Calu3 (cell line): Measurements from ENCODE around the gene DLX2. TPM values are rescaled to one million over a fixed set of nuclear protein-coding genes. Genes with fewer than 3 reads are reported as not detected.

Experiments used
- BruUV-seq: library from RNA; stranded (reverse); fragments of 400-500 nt; replicated peaks from 2 replicates; lab custom pipeline; 2021; lab: Mats Ljungman, UMichigan
- CTCF ChIA-PET: fragments of 300-600 bp; sonication (Branson Sonifier 250); formaldehyde crosslinking; loops from one replicate; lab custom pipeline; 2022; ENCODE audit warnings: antibody characterized with exemption; lab: Charles Lee
- DNase-seq: peaks from one replicate; pipeline ENCODE4 v3.0.0; 2022
- H3K27ac Mint-ChIP-seq: one replicate; pipeline ENCODE4 v1.8.0; 2022; ENCODE audit warnings: mixed read lengths; ENCODE audit not compliant: unreplicated experiment
- H3K27me3 Mint-ChIP-seq: one replicate; pipeline ENCODE4 v1.8.0; 2022; ENCODE audit warnings: mixed read lengths; ENCODE audit not compliant: unreplicated experiment
- H3K36me3 Mint-ChIP-seq: one replicate; pipeline ENCODE4 v1.8.0; 2022; ENCODE audit warnings: mild to moderate bottlenecking, moderate library complexity, mixed read lengths; ENCODE audit not compliant: insufficient read depth, unreplicated experiment
- H3K4me1 Mint-ChIP-seq: one replicate; pipeline ENCODE4 v1.8.0; 2022; ENCODE audit warnings: mild to moderate bottlenecking, low read depth, mixed read lengths; ENCODE audit not compliant: unreplicated experiment
- H3K4me3 Mint-ChIP-seq: one replicate; pipeline ENCODE4 v1.8.0; 2022; ENCODE audit warnings: mild to moderate bottlenecking, low read depth, moderate library complexity, mixed read lengths; ENCODE audit not compliant: unreplicated experiment
- H3K9me3 Mint-ChIP-seq: one replicate; pipeline ENCODE4 v1.8.0; 2022; ENCODE audit warnings: low read depth, mixed read lengths; ENCODE audit not compliant: unreplicated experiment
- intact Hi-C: fragments of 100-400 bp; cut with micrococcal nuclease; formaldehyde crosslinking; loops from one replicate; pipeline ENCODE4 v1.10.0; 2022; ENCODE audit not compliant: unreplicated experiment
- total RNA-seq: library from RNA; stranded (reverse); gene quantifications from 2 replicates; pipeline ENCODE4 v1.2.3, GENCODE V29; 2022
- TF ChIP-seq, protein P1 (sequence below): fragments of 200-600 bp; IDR thresholded peaks from one replicate; pipeline ENCODE4 v1.8.0; 2022; ENCODE audit warnings: antibody characterized with exemption; ENCODE audit not compliant: unreplicated experiment

The DLX2 gene
- total RNA-seq, 1 experiment from 2014 or later: not detected

DNA sequence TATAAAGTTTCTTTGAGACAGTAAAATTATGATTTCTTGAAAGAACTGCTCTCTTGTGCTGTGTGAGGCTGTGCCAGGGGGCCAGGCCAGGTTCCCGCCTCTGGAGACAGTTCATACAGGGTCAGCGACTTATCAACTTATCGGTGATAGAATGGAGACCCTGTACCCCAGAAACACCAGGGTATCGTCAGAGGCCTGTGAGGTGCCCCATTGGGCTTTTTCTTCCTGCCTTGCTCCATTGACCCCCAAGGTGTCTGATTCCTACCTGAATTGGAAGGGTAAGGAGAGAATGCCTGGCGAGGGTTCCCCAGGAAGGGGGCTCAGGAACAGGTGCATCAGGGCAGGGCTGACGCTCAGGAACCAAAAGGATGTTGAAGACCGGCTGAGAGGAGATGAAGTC lies 13.1 kb downstream of the DLX2 start:
- intact Hi-C loops: no loop called here
- CTCF ChIA-PET: no interaction called here
- DNase-seq: no peak
- peaks cover 100% of the 10 kb centered on the region for H3K27me3 Mint-ChIP-seq
- peaks cover 27% of the 10 kb centered on the region for H3K4me1 Mint-ChIP-seq
- peaks cover 14% of the 10 kb centered on the region for H3K36me3 Mint-ChIP-seq
- TF ChIP-seq, protein P1, sequence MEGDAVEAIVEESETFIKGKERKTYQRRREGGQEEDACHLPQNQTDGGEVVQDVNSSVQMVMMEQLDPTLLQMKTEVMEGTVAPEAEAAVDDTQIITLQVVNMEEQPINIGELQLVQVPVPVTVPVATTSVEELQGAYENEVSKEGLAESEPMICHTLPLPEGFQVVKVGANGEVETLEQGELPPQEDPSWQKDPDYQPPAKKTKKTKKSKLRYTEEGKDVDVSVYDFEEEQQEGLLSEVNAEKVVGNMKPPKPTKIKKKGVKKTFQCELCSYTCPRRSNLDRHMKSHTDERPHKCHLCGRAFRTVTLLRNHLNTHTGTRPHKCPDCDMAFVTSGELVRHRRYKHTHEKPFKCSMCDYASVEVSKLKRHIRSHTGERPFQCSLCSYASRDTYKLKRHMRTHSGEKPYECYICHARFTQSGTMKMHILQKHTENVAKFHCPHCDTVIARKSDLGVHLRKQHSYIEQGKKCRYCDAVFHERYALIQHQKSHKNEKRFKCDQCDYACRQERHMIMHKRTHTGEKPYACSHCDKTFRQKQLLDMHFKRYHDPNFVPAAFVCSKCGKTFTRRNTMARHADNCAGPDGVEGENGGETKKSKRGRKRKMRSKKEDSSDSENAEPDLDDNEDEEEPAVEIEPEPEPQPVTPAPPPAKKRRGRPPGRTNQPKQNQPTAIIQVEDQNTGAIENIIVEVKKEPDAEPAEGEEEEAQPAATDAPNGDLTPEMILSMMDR: no peak
- no TSS peak for BruUV-seq
- no peaks in the 10 kb centered on the region for H3K9me3 Mint-ChIP-seq
- H3K4me3 Mint-ChIP-seq: no peak overlapping the region
- H3K27ac Mint-ChIP-seq: no peak overlapping the region

DNA sequence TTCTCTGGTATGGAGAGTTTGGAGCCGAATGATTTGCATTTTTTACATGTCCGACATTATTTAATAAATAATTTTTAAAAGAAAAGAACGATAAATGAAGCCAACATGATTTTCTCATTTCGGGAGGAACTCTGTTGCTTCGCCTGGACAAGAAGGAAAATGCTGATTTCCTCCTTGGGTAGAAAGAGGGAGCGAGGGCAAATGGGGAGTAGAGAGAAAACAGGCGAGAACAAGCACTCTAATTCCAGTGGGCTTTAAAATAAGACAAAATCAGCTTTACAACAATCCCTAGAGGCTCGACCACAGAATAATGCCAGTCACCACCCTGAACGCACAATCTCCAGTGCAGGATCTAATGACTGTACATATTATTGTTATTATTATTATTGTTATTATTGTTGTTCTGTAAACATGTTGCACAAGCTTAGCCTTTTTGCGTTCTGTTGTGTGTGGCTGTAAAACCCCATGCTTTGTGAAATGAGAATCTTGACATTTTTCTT lies 13.6 kb downstream of the DLX2 start:
- no peak overlapping the region for H3K4me3 Mint-ChIP-seq
- intact Hi-C loops: no loop called here
- no TSS peak for BruUV-seq
- DNase-seq: no peak
- peaks cover 27% of the 10 kb centered on the region for H3K4me1 Mint-ChIP-seq
- peaks cover 100% of the 10 kb centered on the region for H3K27me3 Mint-ChIP-seq
- peaks cover 19% of the 10 kb centered on the region for H3K36me3 Mint-ChIP-seq
- TF ChIP-seq, protein P1: no peak
- no peaks in the 10 kb centered on the region for H3K9me3 Mint-ChIP-seq
- CTCF ChIA-PET: no interaction called here
- no peak overlapping the region for H3K27ac Mint-ChIP-seq

DNA sequence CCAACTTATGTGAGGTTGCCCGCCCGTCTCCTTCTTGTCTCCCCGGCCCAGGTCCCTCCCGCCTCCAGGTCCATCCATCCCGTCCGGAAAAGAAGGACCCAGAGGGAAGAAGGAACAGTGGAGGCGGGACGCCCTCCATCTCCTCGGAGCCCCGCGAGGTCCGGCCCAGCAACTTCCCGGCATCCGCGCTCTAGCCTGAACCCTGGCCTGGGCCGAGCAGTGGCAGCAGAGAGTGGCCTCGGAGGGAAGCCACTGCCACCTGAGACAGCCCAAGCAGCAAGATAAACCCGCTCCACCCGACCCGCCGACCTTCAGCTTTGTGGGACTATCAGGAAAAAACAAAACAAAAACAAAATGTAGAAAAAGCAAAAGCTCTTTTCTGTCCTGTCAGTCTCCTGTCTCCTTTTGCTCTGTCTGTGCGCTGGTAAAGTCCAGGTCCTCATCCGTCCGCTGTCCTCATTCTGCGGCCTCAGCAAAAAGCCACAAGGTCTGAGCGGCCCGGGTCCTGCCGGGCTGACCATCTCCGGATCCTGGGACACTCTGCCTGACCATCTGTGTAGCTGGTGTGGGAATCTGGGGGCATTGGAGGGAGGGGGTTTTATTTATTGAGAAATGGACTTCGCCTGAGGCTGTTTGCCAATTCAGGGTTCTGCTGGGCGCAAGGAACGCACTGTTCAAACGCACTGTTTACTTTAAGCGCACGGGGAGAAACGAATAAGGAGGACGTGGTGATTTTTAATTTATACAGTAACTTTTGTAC lies 14.3 kb downstream of the DLX2 start:
- no peak overlapping the region for H3K4me3 Mint-ChIP-seq
- no TSS peak for BruUV-seq
- no peak overlapping the region for H3K27ac Mint-ChIP-seq
- H3K4me1 Mint-ChIP-seq: peaks cover 28% of the 10 kb centered on the region
- intact Hi-C loops: no loop called here
- peaks cover 19% of the 10 kb centered on the region for H3K36me3 Mint-ChIP-seq
- CTCF ChIA-PET: interaction anchor here (1.2 kb wide), 1 partner anchor 14 kb away, joined by 5 read pairs; no protein-coding TSS in a partner anchor
- no peak for DNase-seq
- H3K27me3 Mint-ChIP-seq: peaks cover 100% of the 10 kb centered on the region
- TF ChIP-seq, protein P1: no peak
- H3K9me3 Mint-ChIP-seq: no peaks in the 10 kb centered on the region

DNA sequence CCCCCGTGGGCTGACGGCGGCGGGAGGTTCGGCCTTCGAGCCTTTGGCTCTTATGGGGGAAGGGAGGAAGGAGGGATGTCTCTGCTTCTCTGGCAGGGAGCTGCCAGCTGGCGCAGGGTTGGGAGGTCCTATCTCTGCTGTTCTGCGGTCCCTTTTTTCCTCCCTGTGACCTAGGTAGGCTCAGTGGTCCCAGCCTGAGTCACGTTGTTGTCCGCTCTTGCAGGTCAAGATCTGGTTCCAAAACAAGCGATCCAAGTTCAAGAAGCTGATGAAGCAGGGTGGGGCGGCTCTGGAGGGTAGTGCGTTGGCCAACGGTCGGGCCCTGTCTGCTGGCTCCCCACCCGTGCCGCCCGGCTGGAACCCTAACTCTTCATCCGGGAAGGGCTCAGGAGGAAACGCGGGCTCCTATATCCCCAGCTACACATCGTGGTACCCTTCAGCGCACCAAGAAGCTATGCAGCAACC lies 14.9 kb downstream of the DLX2 start:
- peaks cover 100% of the 10 kb centered on the region for H3K27me3 Mint-ChIP-seq
- no TSS peak for BruUV-seq
- TF ChIP-seq, protein P1: no peak
- H3K27ac Mint-ChIP-seq: no peak overlapping the region
- CTCF ChIA-PET: interaction anchor here (0.6 to 1.2 kb wide), 2 partner anchors 14 to 283 kb away, joined by 3 to 5 read pairs; no protein-coding TSS in a partner anchor
- H3K4me3 Mint-ChIP-seq: no peak overlapping the region
- peaks cover 35% of the 10 kb centered on the region for H3K4me1 Mint-ChIP-seq
- no peak for DNase-seq
- intact Hi-C loops: no loop called here
- H3K36me3 Mint-ChIP-seq: peaks cover 23% of the 10 kb centered on the region
- no peaks in the 10 kb centered on the region for H3K9me3 Mint-ChIP-seq
